RWPE2 (cell line): ENCODE results near the gene DENND1A.

Experiments
- ATAC-seq: fragments of 200-7000 bp; cut with Tn5 transposase; 3 replicates; pipeline ENCODE4 v1.9.1; 2021; ENCODE audit warnings: low read depth
- DNase-seq: peaks from one replicate; pipeline ENCODE4 v3.0.0-alpha.2; 2020; ENCODE audit warnings: low spot score
- H3K27ac ChIP-seq: fragments of 450-650 bp; 2 replicates; pipeline ENCODE4 v1.5.1; 2017; ENCODE audit warnings: mild to moderate bottlenecking; ENCODE audit not compliant: poor library complexity, severe bottlenecking
- H3K27me3 ChIP-seq: fragments of 250-450 bp; sonication (Bioruptor Pico); 2 replicates; pipeline ENCODE4 v1.5.1; 2021; ENCODE audit warnings: mild to moderate bottlenecking, moderate library complexity; ENCODE audit not compliant: insufficient read depth, poor library complexity, severe bottlenecking
- H3K36me3 ChIP-seq: fragments of 250-450 bp; sonication (Bioruptor Pico); 2 replicates; pipeline ENCODE4 v1.5.1; 2020; ENCODE audit warnings: low read depth, mild to moderate bottlenecking, moderate library complexity
- H3K4me1 ChIP-seq: fragments of 250-450 bp; sonication (Bioruptor Pico); 2 replicates; pipeline ENCODE4 v1.5.1; 2021; ENCODE audit warnings: mild to moderate bottlenecking, moderate library complexity; ENCODE audit not compliant: insufficient read depth, poor library complexity, severe bottlenecking
- H3K4me3 ChIP-seq: fragments of 250-450 bp; sonication (Bioruptor Pico); 2 replicates; pipeline ENCODE4 v1.5.1; 2021; ENCODE audit warnings: mild to moderate bottlenecking, moderate library complexity; ENCODE audit not compliant: severe bottlenecking
- H3K9me3 ChIP-seq: fragments of 250-450 bp; sonication (Bioruptor Pico); 2 replicates; pipeline ENCODE4 v1.5.1; 2021; ENCODE audit warnings: mild to moderate bottlenecking, moderate library complexity; ENCODE audit not compliant: severe bottlenecking
- TF ChIP-seq, protein P1 (sequence below): fragments of 450-650 bp; IDR thresholded peaks from one replicate; pipeline ENCODE4 v1.5.1; 2017; ENCODE audit warnings: mild to moderate bottlenecking, moderate library complexity; ENCODE audit not compliant: poor library complexity, severe bottlenecking

The DENND1A gene

DNA sequence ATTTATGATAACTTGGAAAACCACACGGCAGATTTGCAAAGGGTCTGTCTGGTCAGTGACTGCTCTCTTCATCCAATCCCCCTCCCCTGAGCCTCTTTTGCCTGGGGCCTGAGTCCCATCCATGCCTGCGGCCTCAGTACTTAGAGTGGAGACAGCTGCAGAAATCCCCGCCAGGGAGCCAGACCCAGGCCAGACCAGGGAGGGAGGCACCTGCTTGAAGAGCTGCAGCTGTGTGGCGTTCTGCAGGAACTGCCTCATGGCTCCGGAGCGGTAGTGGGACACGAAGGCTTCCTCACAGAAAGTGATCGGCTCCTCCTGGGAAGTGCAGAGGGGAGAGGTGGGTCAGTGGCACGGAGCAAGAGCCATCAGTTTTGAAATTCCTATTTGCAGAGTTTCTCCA lies 472.3 kb downstream of the DENND1A start:
- Histone ChIP-seq H3K9me3 (no peaks in the 10 kb centered on the region), H3K27ac (no peak overlapping the region), H3K27me3 (no peaks in the 10 kb centered on the region), H3K36me3 (no peaks in the 10 kb centered on the region), H3K4me1 (no peaks in the 10 kb centered on the region), H3K4me3 (no peak overlapping the region)
- TF ChIP-seq, protein P1, sequence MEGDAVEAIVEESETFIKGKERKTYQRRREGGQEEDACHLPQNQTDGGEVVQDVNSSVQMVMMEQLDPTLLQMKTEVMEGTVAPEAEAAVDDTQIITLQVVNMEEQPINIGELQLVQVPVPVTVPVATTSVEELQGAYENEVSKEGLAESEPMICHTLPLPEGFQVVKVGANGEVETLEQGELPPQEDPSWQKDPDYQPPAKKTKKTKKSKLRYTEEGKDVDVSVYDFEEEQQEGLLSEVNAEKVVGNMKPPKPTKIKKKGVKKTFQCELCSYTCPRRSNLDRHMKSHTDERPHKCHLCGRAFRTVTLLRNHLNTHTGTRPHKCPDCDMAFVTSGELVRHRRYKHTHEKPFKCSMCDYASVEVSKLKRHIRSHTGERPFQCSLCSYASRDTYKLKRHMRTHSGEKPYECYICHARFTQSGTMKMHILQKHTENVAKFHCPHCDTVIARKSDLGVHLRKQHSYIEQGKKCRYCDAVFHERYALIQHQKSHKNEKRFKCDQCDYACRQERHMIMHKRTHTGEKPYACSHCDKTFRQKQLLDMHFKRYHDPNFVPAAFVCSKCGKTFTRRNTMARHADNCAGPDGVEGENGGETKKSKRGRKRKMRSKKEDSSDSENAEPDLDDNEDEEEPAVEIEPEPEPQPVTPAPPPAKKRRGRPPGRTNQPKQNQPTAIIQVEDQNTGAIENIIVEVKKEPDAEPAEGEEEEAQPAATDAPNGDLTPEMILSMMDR: no peak
- ATAC-seq: no peak
- no peak for DNase-seq

DNA sequence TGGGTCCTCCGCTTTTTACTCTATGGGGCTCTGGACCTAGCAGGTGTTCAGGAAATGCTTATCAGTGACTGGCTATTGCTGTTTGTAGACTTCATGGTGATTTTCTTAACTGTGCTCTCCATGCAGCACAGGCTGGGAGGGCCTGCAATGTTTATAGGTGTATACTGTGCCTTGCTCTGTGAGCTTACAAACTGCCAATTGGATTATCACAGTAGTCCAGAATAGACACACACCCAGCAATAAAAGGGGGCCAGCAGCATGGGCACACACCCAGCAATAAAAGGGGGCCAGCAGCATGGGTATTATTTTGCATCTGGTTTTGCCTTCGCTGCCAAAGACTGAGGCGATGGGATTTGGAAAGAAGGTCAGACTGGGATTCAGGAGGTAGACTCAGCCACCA lies 473.9 kb downstream of the DENND1A start:
- ATAC-seq (no peak), DNase-seq (no peak)
- H3K36me3 ChIP-seq: no peaks in the 10 kb centered on the region
- no peak overlapping the region for H3K4me3 ChIP-seq
- H3K27ac ChIP-seq: no peak overlapping the region
- H3K9me3 ChIP-seq: no peaks in the 10 kb centered on the region
- TF ChIP-seq, protein P1: no peak
- H3K27me3 ChIP-seq: no peaks in the 10 kb centered on the region
- no peaks in the 10 kb centered on the region for H3K4me1 ChIP-seq

DNA sequence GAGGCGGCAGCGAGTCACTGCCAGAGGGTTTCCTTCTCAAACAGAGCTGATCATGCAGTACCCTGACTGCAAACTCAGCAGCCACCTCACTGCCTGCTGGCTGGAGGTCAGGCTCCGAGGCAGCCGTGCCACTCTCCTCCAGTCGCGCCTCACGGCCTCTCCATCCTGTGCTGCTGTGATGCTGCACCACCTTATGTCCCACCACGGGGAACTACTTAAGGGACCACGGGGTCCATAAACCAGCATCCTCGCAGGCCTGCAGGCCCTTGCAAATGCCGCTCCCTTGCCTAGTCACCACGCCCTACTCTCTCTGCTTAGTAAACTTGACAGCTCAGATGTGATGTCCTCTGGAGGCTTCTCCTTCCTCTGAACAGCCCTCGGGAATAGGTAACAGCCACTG lies 474.7 kb downstream of the DENND1A start:
- H3K36me3 ChIP-seq: no peaks in the 10 kb centered on the region
- TF ChIP-seq, protein P1: no peak
- H3K4me3 ChIP-seq: no peak overlapping the region
- H3K9me3 ChIP-seq: no peaks in the 10 kb centered on the region
- no peak overlapping the region for H3K27ac ChIP-seq
- H3K4me1 ChIP-seq: no peaks in the 10 kb centered on the region
- H3K27me3 ChIP-seq: no peaks in the 10 kb centered on the region
- DNase-seq (no peak), ATAC-seq (no peak)

GRCh38 chr9:123454361-123454760 lies 475.6 kb downstream of the DENND1A start:
- no peaks in the 10 kb centered on the region for H3K36me3 ChIP-seq
- ATAC-seq (no peak), DNase-seq (no peak)
- no peaks in the 10 kb centered on the region for H3K4me1 ChIP-seq
- H3K27ac ChIP-seq: no peak overlapping the region
- H3K27me3 ChIP-seq: no peaks in the 10 kb centered on the region
- TF ChIP-seq, protein P1: no peak
- H3K4me3 ChIP-seq: no peak overlapping the region
- H3K9me3 ChIP-seq: no peaks in the 10 kb centered on the region

DNA sequence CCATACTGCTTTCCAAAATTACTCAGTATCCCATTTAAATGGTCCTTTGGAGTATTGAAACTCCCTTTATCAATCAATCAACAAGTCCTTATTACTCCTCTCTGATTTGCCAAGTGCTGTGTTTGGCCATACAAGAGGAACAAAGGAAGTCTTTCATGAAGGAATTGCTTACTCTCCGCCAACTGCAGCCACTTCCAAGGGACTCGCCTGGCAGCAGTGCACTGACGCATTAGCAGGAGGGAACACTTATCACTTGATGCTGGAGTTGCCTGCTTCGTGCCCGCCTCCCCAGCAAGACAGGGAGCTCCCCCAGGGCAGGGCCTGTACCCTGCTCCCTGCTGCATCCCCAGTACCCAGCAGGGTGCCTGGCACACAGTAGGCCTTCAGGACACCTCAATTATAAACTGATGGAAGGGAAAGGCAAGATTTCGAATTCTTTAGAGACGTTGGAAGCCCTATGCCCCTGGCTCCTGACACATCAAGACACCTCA lies 476.1 kb downstream of the DENND1A start:
- no peak for DNase-seq
- no peaks in the 10 kb centered on the region for H3K27me3 ChIP-seq
- ATAC-seq: no peak
- TF ChIP-seq, protein P1: no peak
- H3K4me3 ChIP-seq: no peak overlapping the region
- no peak overlapping the region for H3K27ac ChIP-seq
- no peaks in the 10 kb centered on the region for H3K36me3 ChIP-seq
- no peaks in the 10 kb centered on the region for H3K4me1 ChIP-seq
- no peaks in the 10 kb centered on the region for H3K9me3 ChIP-seq
